ENCODE results near the gene COL5A2.

Gene COL5A2

GRCh38 chr2:189217541-189217940 lies 38.0 kb upstream of the COL5A2 start:
- no peak for TF ChIP-seq EZH2phosphoT487 (IDR thresholded peaks at IDR 0.05; ENCODE audit: borderline replicate concordance)
- TF ChIP-seq CTCF (conservative IDR thresholded peaks at IDR 0.05; ENCODE audit: low read length): no peak
- no peaks in the 10 kb centered on the region for H3K9me2 ChIP-seq (replicated peaks; ENCODE audit: low read depth, low read length)
- H3F3A ChIP-seq (ENCODE audit: low read depth): peaks cover 3% of the 10 kb centered on the region; the same call in 1 of the 2 replicates
- no peaks in the 10 kb centered on the region for H3K79me2 ChIP-seq (ENCODE audit: insufficient read depth, low read length)
- H3K4me2 ChIP-seq (ENCODE audit: low read depth, low read length, poor library complexity, severe bottlenecking): no peak overlapping the region
- no peaks in the 10 kb centered on the region for H3K9me3 ChIP-seq (ENCODE audit: insufficient read depth, low read depth, low read length)
- no peaks in the 10 kb centered on the region for H3K27me3 ChIP-seq (ENCODE audit: insufficient read depth, low read length, poor library complexity, severe bottlenecking)
- peaks cover 18% of the 10 kb centered on the region for H3K4me1 ChIP-seq (ENCODE audit: insufficient read depth, low read length, poor library complexity, severe bottlenecking)
- H3K9ac ChIP-seq (ENCODE audit: low read depth, low read length, poor library complexity, severe bottlenecking): no peak overlapping the region
- H2AFZ ChIP-seq (ENCODE audit: low read length): no peak overlapping the region
- no peak overlapping the region for H3K4me3 ChIP-seq (ENCODE audit: low read length, poor library complexity, severe bottlenecking)
- no peaks in the 10 kb centered on the region for H4K20me1 ChIP-seq (ENCODE audit: insufficient read depth, low read length, poor library complexity, severe bottlenecking)
- H3K36me3 ChIP-seq (ENCODE audit: insufficient read depth, low read length): no peaks in the 10 kb centered on the region

- Histone ChIP-seq H3K4me3 (ENCODE audit: low read length, poor library complexity, severe bottlenecking) (no peak overlapping the region), H3K9ac (ENCODE audit: low read depth, low read length, poor library complexity, severe bottlenecking) (no peak overlapping the region), H3K36me3 (ENCODE audit: insufficient read depth, low read length) (no peaks in the 10 kb centered on the region), H3K4me2 (ENCODE audit: low read depth, low read length, poor library complexity, severe bottlenecking) (no peak overlapping the region), H3K27me3 (ENCODE audit: insufficient read depth, low read length, poor library complexity, severe bottlenecking) (no peaks in the 10 kb centered on the region), H3F3A (ENCODE audit: low read depth) (peaks cover 3% of the 10 kb centered on the region; the same call in 1 of the 2 replicates), H3K79me2 (ENCODE audit: insufficient read depth, low read length) (no peaks in the 10 kb centered on the region), H4K20me1 (ENCODE audit: insufficient read depth, low read length, poor library complexity, severe bottlenecking) (no peaks in the 10 kb centered on the region), H2AFZ (ENCODE audit: low read length) (no peak overlapping the region), H3K9me3 (ENCODE audit: insufficient read depth, low read depth, low read length) (no peaks in the 10 kb centered on the region), H3K4me1 (ENCODE audit: insufficient read depth, low read length, poor library complexity, severe bottlenecking) (peaks cover 13% of the 10 kb centered on the region), H3K9me2 (replicated peaks; ENCODE audit: low read depth, low read length) (no peaks in the 10 kb centered on the region)
- TF ChIP-seq CTCF (conservative IDR thresholded peaks at IDR 0.05; ENCODE audit: low read length): no peak
Observed at GRCh38 chr2:189217051-189217450, 37.5 kb upstream of the COL5A2 start.

GRCh38 chr2:189214484-189214883 lies 34.9 kb upstream of the COL5A2 start:
- no peaks in the 10 kb centered on the region for H3K36me3 ChIP-seq (ENCODE audit: insufficient read depth, low read length)
- no peak overlapping the region for H3K4me3 ChIP-seq (ENCODE audit: low read length, poor library complexity, severe bottlenecking)
- no peaks in the 10 kb centered on the region for H3K9me2 ChIP-seq (replicated peaks; ENCODE audit: low read depth, low read length)
- H3K27me3 ChIP-seq (ENCODE audit: insufficient read depth, low read length, poor library complexity, severe bottlenecking): no peaks in the 10 kb centered on the region
- H3K4me1 ChIP-seq (ENCODE audit: insufficient read depth, low read length, poor library complexity, severe bottlenecking): no peaks in the 10 kb centered on the region
- H3F3A ChIP-seq (ENCODE audit: low read depth): peaks cover 3% of the 10 kb centered on the region; the same call in 1 of the 2 replicates
- H4K20me1 ChIP-seq (ENCODE audit: insufficient read depth, low read length, poor library complexity, severe bottlenecking): no peaks in the 10 kb centered on the region
- TF ChIP-seq CTCF (conservative IDR thresholded peaks at IDR 0.05; ENCODE audit: low read length) (no peak), EZH2phosphoT487 (IDR thresholded peaks at IDR 0.05; ENCODE audit: borderline replicate concordance) (no peak)
- no peak overlapping the region for H3K4me2 ChIP-seq (ENCODE audit: low read depth, low read length, poor library complexity, severe bottlenecking)
- H2AFZ ChIP-seq (ENCODE audit: low read length): no peak overlapping the region
- no peaks in the 10 kb centered on the region for H3K79me2 ChIP-seq (ENCODE audit: insufficient read depth, low read length)
- H3K9me3 ChIP-seq (ENCODE audit: insufficient read depth, low read depth, low read length): no peaks in the 10 kb centered on the region
- H3K9ac ChIP-seq (ENCODE audit: low read depth, low read length, poor library complexity, severe bottlenecking): no peak overlapping the region
